CD4-positive, alpha-beta T cell treated with Interleukin-12 subunit alpha and Interleukin-12 subunit beta, for 1 hour (primary cell): ENCODE data around the gene IQCF6.
"Not testable (repeated sequence)": the region's sequence is repeated elsewhere in the genome, so short reads cannot be mapped to it uniquely, and the experiment has no call there.

ENCODE experiments used
- DNase-seq: peaks from one replicate; pipeline ENCODE4 v3.0.0-alpha.2; 2020

Gene IQCF6

GRCh38 chr3:51753763-51754750 is 25.0 kb downstream of the IQCF6 start:
- not testable (repeated sequence) for DNase-seq

GRCh38 chr3:51751287-51751686 is 27.8 kb downstream of the IQCF6 start:
- no peak for DNase-seq

GRCh38 chr3:51750878-51751277 is 28.2 kb downstream of the IQCF6 start:
- DNase-seq = no peak

- DNase-seq = no peak
Observed at GRCh38 chr3:51748327-51748726, 30.7 kb downstream of the IQCF6 start.

GRCh38 chr3:51747840-51748239 is 31.2 kb downstream of the IQCF6 start:
- DNase-seq = no peak

- DNase-seq = not testable (repeated sequence)
Observed at GRCh38 chr3:51742978-51743377, 36.1 kb downstream of the IQCF6 start.

- DNase-seq = not testable (repeated sequence)
Observed at GRCh38 chr3:51742320-51742719, 36.7 kb downstream of the IQCF6 start.

- DNase-seq = no peak
Observed at GRCh38 chr3:51739110-51739509, 39.9 kb downstream of the IQCF6 start.

GRCh38 chr3:51735950-51736349 is 43.1 kb downstream of the IQCF6 start:
- no peak for DNase-seq

- DNase-seq = no peak
Observed at GRCh38 chr3:51735039-51735438, 44.0 kb downstream of the IQCF6 start.

- DNase-seq = no peak
Observed at GRCh38 chr3:51734572-51734907, 44.5 kb downstream of the IQCF6 start.

GRCh38 chr3:51733859-51734571 is 45.0 kb downstream of the IQCF6 start:
- DNase-seq = no peak

- no peak for DNase-seq
Observed at GRCh38 chr3:51729042-51729633, 49.9 kb downstream of the IQCF6 start.
